HCT116 (cell line): ENCODE measurements around the gene ALDH5A1. TPM values are rescaled to one million over a fixed set of nuclear protein-coding genes. Genes with fewer than 3 reads are reported as not detected.

Experiments
- ATAC-seq: fragments of 200-7000 bp; cut with Tn5 transposase; 2 replicates; pipeline ENCODE4 v1.9.1; 2020; ENCODE audit warnings: mild to moderate bottlenecking, moderate library complexity
- BruUV-seq: library from RNA; stranded (reverse); fragments of 400-500 nt; replicated peaks from 2 replicates; lab custom pipeline; 2021; lab: Mats Ljungman, UMichigan
- CTCF ChIA-PET: fragments of 300-600 bp; sonication (Branson Sonifier 250); formaldehyde crosslinking; loops from one replicate; lab custom pipeline; 2021; ENCODE audit warnings: antibody characterized with exemption; lab: Charles Lee
- POLR2A ChIA-PET: fragments of 300-600, 350-600 bp; sonication (Branson Sonifier 250); formaldehyde crosslinking; loops from one replicate; lab custom pipeline; 2021; ENCODE audit warnings: antibody characterized with exemption; lab: Charles Lee
- RAD21 ChIA-PET, 2 experiments: fragments of 300-600 bp; sonication (Branson Sonifier 250); formaldehyde crosslinking; loops; one replicate each; lab custom pipeline; 2023; ENCODE audit warnings: low total read pairs in 2 of 2; ENCODE audit not compliant: uncharacterized antibody in 2 of 2, unreplicated experiment in 2 of 2, low non-redundant PET in 1 of 2; lab: Charles Lee
- DNase-seq: peaks from one replicate; pipeline ENCODE4 v3.0.0-alpha.2; 2010; ENCODE audit warnings: low read depth, low spot score
- H2AFZ ChIP-seq: fragments of 200-600 bp; shearing (Covaris generic), sonication (generic); 2 replicates; pipeline ENCODE4 v1.6.1; 2017; ENCODE audit warnings: low read depth, mixed run types, mixed read lengths, antibody characterized with exemption, low read length; ENCODE audit not compliant: poor library complexity, severe bottlenecking
- H3K27ac ChIP-seq: 2 replicates; pipeline ENCODE4 v1.5.1; 2012; ENCODE audit warnings: low read depth, low read length
- H3K27me3 ChIP-seq: fragments of 200-600 bp; sonication (generic); 2 replicates; pipeline ENCODE4 v1.6.1; 2016; ENCODE audit warnings: mixed run types, low read length, mixed read lengths; ENCODE audit not compliant: insufficient read depth
- H3K36me3 ChIP-seq, 2 experiments: fragments of 200-500 bp in 1 of 2; fragments of 200-600 bp in 1 of 2; sonication (Bioruptor generic) in 1 of 2; sonication (generic) in 1 of 2; 2 replicates each; pipeline versions ENCODE4 v1.5.1 to v1.6.1; 2014 to 2016; ENCODE audit warnings: low read length in 2 of 2, inconsistent platforms in 1 of 2, mixed read lengths in 1 of 2, mixed run types in 1 of 2; ENCODE audit not compliant: insufficient read depth in 2 of 2, control insufficient read depth in 1 of 2
- H3K4me1 ChIP-seq, 2 experiments: fragments of 200-600 bp in 1 of 2; sonication (generic) in 1 of 2; 2 replicates each; pipeline versions ENCODE4 v1.5.1 to v1.6.1; 2012 to 2017; ENCODE audit warnings: low read length in 2 of 2, inconsistent platforms in 1 of 2, mild to moderate bottlenecking in 1 of 2, mixed read lengths in 1 of 2, mixed run types in 1 of 2, moderate library complexity in 1 of 2; ENCODE audit not compliant: insufficient read depth in 2 of 2, control insufficient read depth in 1 of 2
- H3K4me2 ChIP-seq: fragments of 200-600 bp; sonication (generic); 2 replicates; pipeline ENCODE4 v1.6.1; 2017; ENCODE audit warnings: mixed run types, low read length, mixed read lengths
- H3K4me3 ChIP-seq, 2 experiments: fragments of 200-600 bp in 1 of 2; sonication (generic) in 1 of 2; replicated peaks in 1 of 2; 2 replicates each; pipeline ENCODE4 v1.5.1; 2011 to 2016; ENCODE audit warnings: low read length in 2 of 2, control low read depth in 1 of 2, low read depth in 1 of 2, mild to moderate bottlenecking in 1 of 2, mixed read lengths in 1 of 2, mixed run types in 1 of 2
- H3K79me2 ChIP-seq: fragments of 200-600 bp; sonication (generic); 2 replicates; pipeline ENCODE4 v1.6.1; 2017; ENCODE audit warnings: mild to moderate bottlenecking, mixed run types, low read length, moderate library complexity, mixed read lengths; ENCODE audit not compliant: insufficient read depth
- H3K9ac ChIP-seq: fragments of 200-600 bp; sonication (generic); 2 replicates; pipeline ENCODE4 v1.6.1; 2016; ENCODE audit warnings: low read length, mixed read lengths
- H3K9me2 ChIP-seq: fragments of 200-600 bp; sonication (generic), shearing (Covaris generic); 2 replicates; pipeline ENCODE4 v1.6.1; 2017; ENCODE audit warnings: mixed run types, mild to moderate bottlenecking, moderate library complexity; ENCODE audit not compliant: insufficient read depth
- H3K9me3 ChIP-seq, 2 experiments: fragments of 200-500 bp in 1 of 2; fragments of 200-600 bp in 1 of 2; sonication (Bioruptor generic) in 1 of 2; sonication (generic) in 1 of 2; 2 replicates each; pipeline ENCODE4 v1.6.1; 2014 to 2017; ENCODE audit warnings: low read length in 2 of 2, mixed read lengths in 2 of 2, inconsistent platforms in 1 of 2, low read depth in 1 of 2, mild to moderate bottlenecking in 1 of 2, mixed run types in 1 of 2, moderate library complexity in 1 of 2; ENCODE audit not compliant: control insufficient read depth in 1 of 2, insufficient read depth in 1 of 2
- H4K20me1 ChIP-seq: fragments of 200-600 bp; sonication (generic), shearing (Covaris generic); 2 replicates; pipeline ENCODE4 v1.6.1; 2017; ENCODE audit warnings: mixed run types, mild to moderate bottlenecking, moderate library complexity; ENCODE audit not compliant: insufficient read depth
- CBX3 ChIP-seq: IDR thresholded peaks from 2 replicates; pipeline ENCODE4 v1.6.1; 2012; ENCODE audit warnings: low read depth
- EGR1 ChIP-seq: IDR thresholded peaks from 2 replicates; pipeline ENCODE4 v1.6.1; 2012; ENCODE audit warnings: low read depth
- EZH2phosphoT487 ChIP-seq: fragments of 200-600 bp; IDR thresholded peaks from 2 replicates; pipeline ENCODE4 v1.6.1; 2018; ENCODE audit warnings: antibody characterized with exemption, borderline replicate concordance
- POLR2A ChIP-seq: IDR thresholded peaks from 2 replicates; pipeline ENCODE4 v1.7.0; 2011; ENCODE audit warnings: borderline replicate concordance; ENCODE audit not compliant: insufficient read depth, insufficient read length; ENCODE audit errors: extremely low read depth
- POLR2AphosphoS5 ChIP-seq: IDR thresholded peaks from 2 replicates; pipeline ENCODE4 v1.6.1; 2011; ENCODE audit warnings: mild to moderate bottlenecking, low read depth, low read length, moderate library complexity
- RAD21 ChIP-seq: IDR thresholded peaks from 2 replicates; pipeline ENCODE4 v1.6.1; 2012; ENCODE audit warnings: low read depth, mild to moderate bottlenecking
- SIN3A ChIP-seq: IDR thresholded peaks from 2 replicates; pipeline ENCODE4 v1.6.1; 2012; ENCODE audit warnings: low read depth
- TCF7L2 ChIP-seq: IDR thresholded peaks from 2 replicates; pipeline ENCODE4 v1.7.0; 2011; ENCODE audit warnings: borderline replicate concordance, inconsistent platforms; ENCODE audit not compliant: insufficient read depth, insufficient read length; ENCODE audit errors: extremely low read depth
- ZFX ChIP-seq: fragments of 450-650 bp; IDR thresholded peaks from 2 replicates; pipeline ENCODE4 v1.6.1; 2017
- ZNF274 ChIP-seq: fragments of 200-500 bp; sonication (Bioruptor generic); IDR thresholded peaks from 2 replicates; pipeline ENCODE4 v1.6.1; 2014; ENCODE audit warnings: mild to moderate bottlenecking, low read depth, low read length, inconsistent platforms
- intact Hi-C: fragments of 100-400 bp; cut with micrococcal nuclease; formaldehyde crosslinking; loops from 2 replicates; pipeline ENCODE4 v1.10.0; 2022
- total RNA-seq: library from RNA; stranded (reverse); gene quantifications from one replicate; pipeline ENCODE4 v1.2.1, GENCODE V29; 2021; ENCODE audit not compliant: unreplicated experiment
- TF ChIP-seq, protein P1 (sequence below): IDR thresholded peaks from 2 replicates; pipeline ENCODE4 v1.6.1; 2012
- TF ChIP-seq, protein P2 (sequence below), 3 experiments: fragments of 200-600 bp in 1 of 3; sonication (generic) in 1 of 3; IDR thresholded peaks in 2 of 3; conservative IDR thresholded peaks in 1 of 3; 2 replicates each; pipeline ENCODE4 v1.5.1; 2012 to 2017; ENCODE audit warnings: low read depth in 2 of 3, low read length in 2 of 3, antibody characterized with exemption in 1 of 3, borderline replicate concordance in 1 of 3, control low read depth in 1 of 3, mild to moderate bottlenecking in 1 of 3, mixed read lengths in 1 of 3, mixed run types in 1 of 3, moderate library complexity in 1 of 3; ENCODE audit not compliant: insufficient read depth in 1 of 3

ALDH5A1 gene
- total RNA-seq, 1 experiment from 2014 or later: 10.0 TPM

DNA sequence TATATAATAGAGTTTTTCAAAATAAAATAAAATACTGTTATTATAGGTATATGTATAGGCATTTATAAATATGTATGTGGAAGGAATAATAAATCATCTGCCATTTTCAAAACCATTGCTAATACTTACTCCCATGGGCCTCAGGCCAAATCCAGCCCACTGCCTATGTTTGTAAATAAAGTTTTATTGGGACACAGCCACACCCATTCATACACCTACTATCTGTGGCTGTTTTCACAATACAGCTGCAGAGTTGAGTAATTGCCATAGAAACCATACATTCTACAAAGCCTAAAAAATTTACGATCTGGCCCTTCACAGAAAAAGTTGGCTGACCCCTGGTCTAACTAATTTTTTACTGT, 9.5 kb downstream of the ALDH5A1 start:
- Histone ChIP-seq H3K4me3 (no peak overlapping the region), H3K9me2 (no peaks in the 10 kb centered on the region)
- intact Hi-C loops: no loop called here

DNA sequence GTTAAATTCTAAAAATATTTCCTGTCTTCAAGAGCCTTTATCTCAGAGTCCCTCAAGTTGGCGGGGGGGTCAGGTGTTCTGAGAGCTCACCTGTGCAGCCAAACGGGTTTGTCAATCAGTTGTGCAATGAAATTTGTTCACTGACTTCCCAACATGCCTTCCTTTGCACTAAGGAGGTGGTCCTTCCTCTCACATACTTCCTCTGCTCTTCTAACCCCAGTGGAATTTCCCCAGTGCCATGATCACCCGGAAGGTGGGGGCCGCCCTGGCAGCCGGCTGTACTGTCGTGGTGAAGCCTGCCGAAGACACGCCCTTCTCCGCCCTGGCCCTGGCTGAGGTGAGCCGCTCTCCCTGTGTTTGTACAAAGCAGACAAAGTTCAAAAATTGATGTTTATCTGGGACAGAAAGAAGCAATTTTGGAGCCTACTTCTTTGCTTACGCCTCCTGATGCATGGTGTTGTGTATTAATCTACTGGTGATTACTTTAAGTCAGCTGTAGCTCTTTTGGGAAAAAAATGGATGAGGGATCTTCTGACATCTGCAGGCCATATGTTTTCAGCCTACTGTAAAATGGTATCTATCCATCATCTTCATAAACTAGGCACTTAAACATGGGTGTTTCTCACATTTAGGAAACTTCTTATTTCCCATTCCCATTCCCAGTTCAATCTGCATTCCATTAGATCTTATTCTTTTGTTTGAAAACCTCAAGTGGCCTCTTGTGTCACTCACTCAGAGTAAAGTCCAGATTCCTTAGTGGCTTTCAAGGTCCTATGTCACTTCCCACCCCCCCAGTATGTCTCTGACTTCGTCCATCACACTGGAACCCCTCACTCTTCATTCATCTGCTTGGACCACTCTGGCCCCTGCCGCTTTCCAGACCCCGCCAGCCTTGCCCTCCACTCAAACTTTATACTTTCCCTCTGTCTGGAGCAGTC, 10.1 kb downstream of the ALDH5A1 start:
- Histone ChIP-seq H2AFZ (no peak overlapping the region), H3K9me3 (no peaks in the 10 kb centered on the region), H3K4me2 (no peak overlapping the region), H3K79me2 (no peaks in the 10 kb centered on the region), H4K20me1 (no peaks in the 10 kb centered on the region), H3K36me3 (no peaks in the 10 kb centered on the region), H3K4me1 (no peaks in the 10 kb centered on the region; a peak in 1 of 4 replicates), H3K4me3 (no peak overlapping the region), H3K27ac (no peak overlapping the region), H3K27me3 (no peaks in the 10 kb centered on the region), H3K9me2 (no peaks in the 10 kb centered on the region), H3K9ac (no peak overlapping the region)
- RAD21 ChIA-PET: no interaction called here
- no peak for TF ChIP-seq EGR1
- TF ChIP-seq, protein P1, sequence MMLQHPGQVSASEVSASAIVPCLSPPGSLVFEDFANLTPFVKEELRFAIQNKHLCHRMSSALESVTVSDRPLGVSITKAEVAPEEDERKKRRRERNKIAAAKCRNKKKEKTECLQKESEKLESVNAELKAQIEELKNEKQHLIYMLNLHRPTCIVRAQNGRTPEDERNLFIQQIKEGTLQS: no peak
- no peak for TF ChIP-seq POLR2A
- no peak for TF ChIP-seq EZH2phosphoT487
- TF ChIP-seq, protein P2, sequence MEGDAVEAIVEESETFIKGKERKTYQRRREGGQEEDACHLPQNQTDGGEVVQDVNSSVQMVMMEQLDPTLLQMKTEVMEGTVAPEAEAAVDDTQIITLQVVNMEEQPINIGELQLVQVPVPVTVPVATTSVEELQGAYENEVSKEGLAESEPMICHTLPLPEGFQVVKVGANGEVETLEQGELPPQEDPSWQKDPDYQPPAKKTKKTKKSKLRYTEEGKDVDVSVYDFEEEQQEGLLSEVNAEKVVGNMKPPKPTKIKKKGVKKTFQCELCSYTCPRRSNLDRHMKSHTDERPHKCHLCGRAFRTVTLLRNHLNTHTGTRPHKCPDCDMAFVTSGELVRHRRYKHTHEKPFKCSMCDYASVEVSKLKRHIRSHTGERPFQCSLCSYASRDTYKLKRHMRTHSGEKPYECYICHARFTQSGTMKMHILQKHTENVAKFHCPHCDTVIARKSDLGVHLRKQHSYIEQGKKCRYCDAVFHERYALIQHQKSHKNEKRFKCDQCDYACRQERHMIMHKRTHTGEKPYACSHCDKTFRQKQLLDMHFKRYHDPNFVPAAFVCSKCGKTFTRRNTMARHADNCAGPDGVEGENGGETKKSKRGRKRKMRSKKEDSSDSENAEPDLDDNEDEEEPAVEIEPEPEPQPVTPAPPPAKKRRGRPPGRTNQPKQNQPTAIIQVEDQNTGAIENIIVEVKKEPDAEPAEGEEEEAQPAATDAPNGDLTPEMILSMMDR (IDR thresholded peaks at IDR 0.05 in 2 of 3, conservative IDR thresholded peaks at IDR 0.05 in 1 of 3; ENCODE audit: borderline replicate concordance in 1 of 3, insufficient read depth in 1 of 3, low read depth in 2 of 3, low read length in 2 of 3): no peak
- TF ChIP-seq TCF7L2: no peak
- ATAC-seq (no peak), DNase-seq (no peak)
- intact Hi-C loops: no loop called here
- POLR2A ChIA-PET: no interaction called here
- no TSS peak for BruUV-seq
- CTCF ChIA-PET: no interaction called here

More for the DNA sequence above, 9.5 kb downstream of the ALDH5A1 start:
- POLR2A ChIA-PET: no interaction called here
- CTCF ChIA-PET: no interaction called here
- BruUV-seq: no TSS peak
- no peaks in the 10 kb centered on the region; a peak in 1 of 4 replicates for H3K4me1 ChIP-seq
- H3K27ac ChIP-seq: no peak overlapping the region
- H3K9me3 ChIP-seq: no peaks in the 10 kb centered on the region
- TF ChIP-seq, protein P1: no peak
- no peak for TF ChIP-seq SIN3A
- TF ChIP-seq POLR2AphosphoS5: no peak
- no peak for TF ChIP-seq POLR2A
- TF ChIP-seq CBX3: no peak
- no peak for TF ChIP-seq ZFX
- TF ChIP-seq EGR1: no peak
- no peak for TF ChIP-seq RAD21
- no peak for TF ChIP-seq ZNF274
- no peaks in the 10 kb centered on the region for H3K27me3 ChIP-seq
- H4K20me1 ChIP-seq: no peaks in the 10 kb centered on the region
- DNase-seq: no peak
- no peak overlapping the region for H2AFZ ChIP-seq
- RAD21 ChIA-PET: no interaction called here
- H3K9ac ChIP-seq: no peak overlapping the region
- no peak for ATAC-seq
- no peaks in the 10 kb centered on the region for H3K79me2 ChIP-seq
- no peak overlapping the region for H3K4me2 ChIP-seq
- H3K36me3 ChIP-seq: no peaks in the 10 kb centered on the region
